Muscle of leg (tissue), 11 donors: ENCODE results near the gene AKAP13. TPM values are rescaled to one million over a fixed set of nuclear protein-coding genes. Genes with fewer than 3 reads are reported as not detected.

Experiments used
- DNase-seq: peaks from one replicate; pipeline ENCODE4 v3.0.0; 2013
- H3K27ac ChIP-seq: one replicate; pipeline ENCODE4 v1.5.1; 2013; ENCODE audit warnings: mild to moderate bottlenecking, low read length, control low read depth
- H3K27me3 ChIP-seq: one replicate; pipeline ENCODE4 v1.6.1; 2013; ENCODE audit warnings: low read length; ENCODE audit not compliant: control insufficient read depth, insufficient read depth
- H3K36me3 ChIP-seq: one replicate; pipeline ENCODE4 v1.6.1; 2013; ENCODE audit warnings: low read length; ENCODE audit not compliant: control insufficient read depth, insufficient read depth
- H3K4me1 ChIP-seq: one replicate; pipeline ENCODE4 v1.6.1; 2013; ENCODE audit warnings: low read length; ENCODE audit not compliant: control insufficient read depth, insufficient read depth
- H3K4me3 ChIP-seq: one replicate; pipeline ENCODE4 v1.5.1; 2013; ENCODE audit warnings: low read length, control low read depth
- H3K9me3 ChIP-seq: replicated peaks from 2 replicates; pipeline ENCODE4 v1.6.1; 2013; ENCODE audit warnings: low read depth, low read length; ENCODE audit not compliant: control insufficient read depth
- WGBS: methylation state at CpG from one replicate; pipeline ENCODE4 v1.1.5; 2013; ENCODE audit warnings: missing lambda C conversion rate; ENCODE audit not compliant: insufficient coverage; 5-methylcytosine and 5-hydroxymethylcytosine counted together
- polyA plus RNA-seq, 8 donors: library from polyadenylated mRNA; unstranded; fragments of 120-200 nt; gene quantifications; one replicate each; pipeline versions ENCODE4 v1.2.1 to v1.2.3, GENCODE V29; 2013; ENCODE audit warnings: inconsistent platforms in 1 of 8, low replicate concordance in 1 of 8; ENCODE audit not compliant: insufficient read length in 8 of 8, insufficient read depth in 1 of 8
- total RNA-seq: library from RNA; stranded (reverse); fragments of 120-200 nt; gene quantifications from one replicate; pipeline ENCODE4 v1.2.4, GENCODE V29; 2013

The AKAP13 gene
- total and polyA plus RNA-seq, 9 donors, result 65.2 to 90.9 (median 80.1) TPM

- no peak overlapping the region for H3K27ac ChIP-seq
- no CpG with 5 or more reads among the region's 5 CpGs for WGBS
- no peak overlapping the region for H3K4me3 ChIP-seq
- no peaks in the 10 kb centered on the region for H3K4me1 ChIP-seq
- H3K27me3 ChIP-seq, result no peaks in the 10 kb centered on the region
- peaks cover 61% of the 10 kb centered on the region for H3K36me3 ChIP-seq
- peaks cover 12% of the 10 kb centered on the region for H3K9me3 ChIP-seq
- DNase-seq, result peak; percentile 85
Observed at GRCh38 chr15:85730001-85730820, 349.8 kb downstream of the AKAP13 start.

DNA sequence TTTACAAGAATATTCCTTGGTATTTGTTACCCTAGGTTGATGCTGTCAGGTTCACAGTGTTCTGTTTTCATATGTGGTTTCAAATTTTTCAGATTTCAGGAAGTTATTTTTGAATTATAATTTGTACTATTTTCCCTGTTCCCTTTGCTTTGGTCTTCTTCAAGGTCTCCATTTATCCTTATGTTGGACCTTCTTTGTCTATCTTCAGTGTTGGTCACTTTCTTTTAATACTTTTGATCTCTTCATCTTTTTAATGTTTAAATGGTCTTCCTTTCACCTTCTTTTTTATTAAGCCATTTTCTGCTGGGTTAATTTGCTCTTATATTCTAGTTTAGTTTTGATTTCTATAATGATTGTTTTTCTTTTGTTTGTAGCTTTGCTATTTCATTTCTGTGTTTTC is 353.0 kb downstream of the AKAP13 start:
- Histone ChIP-seq H3K27me3 (no peaks in the 10 kb centered on the region), H3K27ac (no peak overlapping the region), H3K4me1 (no peaks in the 10 kb centered on the region), H3K36me3 (peaks cover 55% of the 10 kb centered on the region), H3K4me3 (no peak overlapping the region), H3K9me3 (peaks cover 12% of the 10 kb centered on the region)
- no peak for DNase-seq

GRCh38 chr15:85737061-85737460 is 356.7 kb downstream of the AKAP13 start:
- Histone ChIP-seq H3K4me1 (peaks cover 4% of the 10 kb centered on the region), H3K27ac (no peak overlapping the region), H3K36me3 (peaks cover 51% of the 10 kb centered on the region), H3K4me3 (no peak overlapping the region), H3K9me3 (peaks cover 12% of the 10 kb centered on the region), H3K27me3 (no peaks in the 10 kb centered on the region)
- WGBS, result 92% methylated on average over 3 of the region's 6 CpGs
- no peak for DNase-seq

GRCh38 chr15:85741021-85741421 is 360.6 kb downstream of the AKAP13 start:
- H3K4me3 ChIP-seq, result no peak overlapping the region
- no peak overlapping the region for H3K27ac ChIP-seq
- WGBS, result 87% methylated on average over 20 of the region's 20 CpGs
- H3K4me1 ChIP-seq, result peaks cover 14% of the 10 kb centered on the region
- peaks cover 59% of the 10 kb centered on the region for H3K36me3 ChIP-seq
- no peak for DNase-seq
- H3K9me3 ChIP-seq, result no peaks in the 10 kb centered on the region
- H3K27me3 ChIP-seq, result no peaks in the 10 kb centered on the region

- no peaks in the 10 kb centered on the region for H3K9me3 ChIP-seq
- H3K4me3 ChIP-seq, result no peak overlapping the region
- no peak overlapping the region for H3K27ac ChIP-seq
- peaks cover 17% of the 10 kb centered on the region for H3K4me1 ChIP-seq
- no peak for DNase-seq
- no peaks in the 10 kb centered on the region for H3K27me3 ChIP-seq
- peaks cover 60% of the 10 kb centered on the region for H3K36me3 ChIP-seq
- WGBS, result no CpG with 5 or more reads among the region's 11 CpGs
Observed at GRCh38 chr15:85741662-85742061, 361.3 kb downstream of the AKAP13 start.

DNA sequence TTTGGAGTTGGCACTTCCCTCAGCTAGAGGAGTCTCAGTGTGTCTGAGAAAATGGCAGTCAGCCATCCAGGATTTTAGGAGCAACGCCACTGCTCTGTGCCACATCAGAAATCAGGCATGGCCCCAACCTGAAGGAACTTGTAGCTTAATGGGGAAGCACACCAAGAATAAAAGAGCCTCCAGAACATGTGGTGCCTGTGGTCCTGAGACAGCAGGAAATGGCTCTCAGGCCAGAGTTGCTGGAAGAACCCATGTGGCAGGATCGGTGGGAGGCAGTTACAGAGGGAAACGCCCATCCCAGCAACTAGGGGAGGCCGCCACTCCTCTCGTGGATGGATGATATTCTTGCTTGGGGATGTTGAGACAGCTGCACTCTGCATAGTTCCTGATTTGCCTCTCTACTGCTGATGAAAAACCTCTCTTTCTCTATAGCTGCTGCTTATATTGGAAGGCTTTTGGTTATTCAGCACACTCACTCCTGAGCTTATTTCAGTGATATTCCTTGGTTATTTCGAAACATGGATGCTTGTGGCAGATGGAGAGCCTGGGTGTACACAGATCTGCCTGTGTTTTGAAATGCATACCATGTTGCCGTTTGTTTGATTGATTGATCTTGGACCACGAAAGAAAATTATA is 361.9 kb downstream of the AKAP13 start:
- no peaks in the 10 kb centered on the region for H3K27me3 ChIP-seq
- peak overlapping the region; percentile 45 for H3K27ac ChIP-seq
- H3K36me3 ChIP-seq, result peaks cover 64% of the 10 kb centered on the region
- peaks cover 17% of the 10 kb centered on the region for H3K4me1 ChIP-seq
- no peaks in the 10 kb centered on the region for H3K9me3 ChIP-seq
- WGBS, result 47% methylated on average over 3 of the region's 8 CpGs
- DNase-seq, result peak; percentile 59
- no peak overlapping the region for H3K4me3 ChIP-seq

DNA sequence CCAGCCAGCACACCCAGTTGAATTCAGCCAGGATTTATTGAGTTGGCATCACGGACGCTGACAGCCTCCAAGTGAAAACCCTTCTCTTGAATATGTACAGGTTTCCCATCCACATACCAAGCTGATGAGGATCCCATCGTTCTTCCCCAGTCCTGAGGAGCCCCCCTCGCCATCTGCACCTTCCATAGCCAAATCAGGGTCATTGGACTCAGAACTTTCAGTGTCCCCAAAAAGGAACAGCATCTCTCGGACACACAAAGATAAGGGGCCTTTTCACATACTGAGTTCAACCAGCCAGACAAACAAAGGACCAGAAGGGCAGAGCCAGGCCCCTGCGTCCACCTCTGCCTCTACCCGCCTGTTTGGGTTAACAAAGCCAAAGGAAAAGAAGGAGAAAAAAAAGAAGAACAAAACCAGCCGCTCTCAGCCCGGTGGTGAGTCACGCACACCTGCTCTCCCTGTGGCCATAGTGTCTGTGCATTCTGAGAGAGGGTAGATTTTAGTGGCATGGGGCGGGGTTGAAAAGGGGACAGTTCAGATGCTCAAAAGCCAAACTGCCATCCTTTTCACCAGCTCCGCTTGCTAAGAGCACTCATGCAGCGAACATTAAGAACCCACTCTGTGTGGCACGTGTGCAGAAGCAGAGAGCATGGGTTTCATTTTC is 363.1 kb downstream of the AKAP13 start:
- H3K27me3 ChIP-seq, result no peaks in the 10 kb centered on the region
- DNase-seq, result no peak
- peaks cover 72% of the 10 kb centered on the region for H3K36me3 ChIP-seq
- no peaks in the 10 kb centered on the region for H3K9me3 ChIP-seq
- no peak overlapping the region for H3K4me3 ChIP-seq
- peaks cover 25% of the 10 kb centered on the region for H3K4me1 ChIP-seq
- WGBS, result 71% methylated on average over 7 of the region's 14 CpGs
- H3K27ac ChIP-seq, result no peak overlapping the region

DNA sequence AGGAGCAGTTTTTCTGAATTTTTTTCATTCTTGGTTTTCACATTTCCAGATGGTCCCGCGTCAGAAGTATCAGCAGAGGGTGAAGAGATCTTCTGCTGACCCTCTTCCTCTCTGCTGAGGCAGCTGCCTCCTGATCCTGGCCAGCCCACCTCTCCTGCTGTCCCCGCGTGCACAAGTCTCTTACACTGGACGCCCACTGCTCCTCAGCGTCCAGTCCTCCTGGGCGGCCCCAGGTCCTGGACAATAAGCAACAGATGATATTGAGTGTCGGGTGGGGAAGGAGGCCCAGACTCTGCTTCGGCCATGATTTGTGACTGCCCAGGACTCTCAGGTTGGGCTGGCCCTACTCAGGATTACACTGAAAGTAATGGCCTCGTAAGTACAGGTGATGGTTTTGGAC is 364.2 kb downstream of the AKAP13 start:
- no peaks in the 10 kb centered on the region for H3K9me3 ChIP-seq
- DNase-seq, result peak; percentile 58
- peaks cover 76% of the 10 kb centered on the region for H3K36me3 ChIP-seq
- H3K27me3 ChIP-seq, result no peaks in the 10 kb centered on the region
- H3K4me1 ChIP-seq, result peaks cover 34% of the 10 kb centered on the region
- 44% methylated on average over 6 of the region's 10 CpGs for WGBS
- no peak overlapping the region for H3K4me3 ChIP-seq
- H3K27ac ChIP-seq, result no peak overlapping the region

- H3K36me3 ChIP-seq, result peaks cover 76% of the 10 kb centered on the region
- 89% methylated on average over 3 of the region's 12 CpGs for WGBS
- H3K27me3 ChIP-seq, result no peaks in the 10 kb centered on the region
- H3K4me3 ChIP-seq, result no peak overlapping the region
- no peak for DNase-seq
- H3K9me3 ChIP-seq, result no peaks in the 10 kb centered on the region
- no peak overlapping the region for H3K27ac ChIP-seq
- H3K4me1 ChIP-seq, result peaks cover 39% of the 10 kb centered on the region
Observed at GRCh38 chr15:85745023-85745422, 364.6 kb downstream of the AKAP13 start.

- Histone ChIP-seq H3K27me3 (no peaks in the 10 kb centered on the region), H3K4me3 (no peak overlapping the region), H3K27ac (no peak overlapping the region), H3K9me3 (no peaks in the 10 kb centered on the region), H3K4me1 (peaks cover 45% of the 10 kb centered on the region), H3K36me3 (peaks cover 70% of the 10 kb centered on the region)
- WGBS, result 76% methylated on average over 12 of the region's 14 CpGs
- DNase-seq, result no peak
Observed at GRCh38 chr15:85745525-85746150, 365.2 kb downstream of the AKAP13 start.
